HG03196 (cell line): ENCODE measurements around the gene PSMD14.
"Not testable (repeated sequence)": the region's sequence is repeated elsewhere in the genome, so short reads cannot be mapped to it uniquely, and the experiment has no call there.

Source experiments
- ATAC-seq: cut with Tn5 transposase; IDR thresholded peaks from one replicate; pipeline ENCODE4 v1.9.1; 2021; ENCODE audit not compliant: unreplicated experiment

Gene PSMD14

DNA sequence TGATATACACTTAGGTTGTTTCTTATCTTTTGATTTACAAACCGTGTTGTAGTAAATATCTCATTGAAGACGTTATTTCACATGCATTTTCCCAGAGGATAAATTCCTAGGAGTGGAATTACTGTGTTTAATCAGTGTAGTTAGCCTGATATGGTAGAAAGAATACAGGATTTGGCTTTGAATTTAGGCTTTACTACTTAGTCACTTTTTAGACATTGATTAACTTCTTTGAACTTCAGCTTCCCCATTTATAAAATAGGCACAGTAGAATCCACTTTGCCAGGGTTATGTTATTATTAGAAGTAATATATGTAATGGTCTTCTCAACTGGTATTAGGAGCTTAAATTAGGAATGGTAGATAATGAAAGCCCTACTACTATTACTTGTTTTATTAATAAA is 27.4 kb downstream of the PSMD14 start:
- ATAC-seq, result no peak

DNA sequence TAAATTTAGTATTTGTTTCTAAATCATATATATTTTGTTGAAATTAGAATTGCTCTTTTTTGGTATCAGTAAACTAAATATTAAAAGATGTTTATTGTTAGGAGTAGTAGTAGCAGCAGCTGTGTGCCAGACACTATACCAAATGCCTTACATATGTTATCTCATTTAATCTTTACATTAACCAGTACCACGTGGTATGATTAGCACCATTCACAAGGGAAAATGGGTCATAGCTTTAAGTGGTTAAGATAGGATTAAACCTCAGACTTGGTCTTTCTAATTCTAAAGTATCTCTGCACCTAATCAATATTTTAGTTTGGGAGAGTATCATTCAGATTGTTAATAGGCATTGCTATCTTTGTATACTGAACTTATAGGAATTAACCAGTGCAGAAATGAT is 29.0 kb downstream of the PSMD14 start:
- ATAC-seq, result no peak

DNA sequence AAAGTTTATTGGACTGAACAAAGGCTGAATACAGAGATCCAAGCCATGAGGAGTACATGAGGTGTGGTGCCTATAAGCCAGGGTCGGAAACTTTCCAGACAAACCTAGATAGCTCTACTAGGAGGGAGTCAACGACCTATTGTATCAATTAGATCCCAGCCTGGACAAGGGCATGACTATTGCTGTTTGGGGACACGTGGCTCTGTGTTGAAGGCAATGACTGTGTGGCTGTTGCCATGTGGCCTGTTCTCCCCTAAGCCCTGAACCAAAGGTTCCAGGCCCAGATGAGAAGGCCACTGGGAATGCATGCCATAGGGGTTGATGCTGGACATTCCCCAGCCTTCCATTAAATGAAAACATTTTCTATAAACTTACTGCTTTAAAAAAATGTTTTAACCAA is 31.3 kb downstream of the PSMD14 start:
- not testable (repeated sequence) for ATAC-seq

DNA sequence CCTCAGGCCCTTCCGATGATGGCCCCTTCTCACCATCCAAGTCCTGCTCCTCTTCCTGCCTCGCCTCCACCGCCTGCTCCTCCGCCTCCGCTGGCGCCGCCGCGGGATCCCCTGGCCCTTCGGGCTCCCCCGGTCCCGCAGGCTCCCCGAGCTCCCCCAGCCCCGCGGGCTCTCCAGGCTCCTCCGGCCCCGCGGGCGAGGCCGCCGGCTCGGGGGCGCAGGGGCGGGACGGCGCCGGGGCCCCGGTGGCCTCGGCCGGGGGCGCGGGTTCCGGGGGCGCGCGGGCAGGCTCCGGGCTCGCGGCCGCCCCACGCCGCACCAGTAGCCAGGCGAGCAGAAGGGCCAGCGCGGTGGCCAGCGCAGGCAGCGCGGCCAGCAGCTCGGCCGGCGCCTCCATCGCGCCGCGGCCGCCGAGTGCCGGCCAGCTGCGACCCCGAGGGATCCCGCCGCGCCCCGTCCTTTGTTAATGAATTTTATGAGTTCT is 32.7 kb downstream of the PSMD14 start:
- ATAC-seq, result not testable (repeated sequence)

DNA sequence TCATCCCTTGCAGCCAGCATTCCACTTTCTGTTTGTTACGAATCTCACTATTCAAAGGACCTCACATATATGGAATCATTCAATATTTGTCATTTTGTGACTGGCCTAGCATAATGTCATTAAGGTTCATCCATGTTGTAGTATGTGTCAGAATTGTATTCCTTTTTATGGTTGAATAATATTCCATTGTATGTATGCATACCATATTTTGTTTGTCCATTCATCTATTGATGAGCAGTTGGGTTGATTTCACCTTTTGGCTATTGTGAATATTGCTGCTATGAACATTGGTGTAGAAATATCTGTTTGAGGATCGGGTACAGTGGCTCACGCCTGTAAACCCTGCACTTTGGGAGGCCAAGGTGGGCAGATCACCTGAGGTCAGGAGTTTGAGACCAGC is 35.0 kb downstream of the PSMD14 start:
- no peak for ATAC-seq

DNA sequence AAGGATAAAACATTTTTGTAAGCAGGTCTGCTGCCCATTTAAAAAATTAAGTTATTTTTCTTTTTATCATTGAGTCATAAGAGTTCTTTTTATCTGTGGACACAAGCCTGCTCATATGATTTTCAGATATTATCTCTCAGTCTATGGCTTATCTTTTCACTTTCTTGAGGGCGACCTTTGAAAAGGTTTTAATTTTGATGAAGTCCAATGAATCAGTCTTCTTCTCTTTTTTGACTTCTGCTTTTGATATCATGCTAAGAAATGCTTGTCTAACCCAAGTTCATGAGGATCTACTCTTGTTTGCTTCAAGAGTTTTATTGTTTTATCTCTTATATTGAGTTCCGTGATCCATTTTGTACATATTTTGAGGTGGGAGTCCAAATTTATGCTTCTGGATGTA is 36.5 kb downstream of the PSMD14 start:
- ATAC-seq, result no peak

DNA sequence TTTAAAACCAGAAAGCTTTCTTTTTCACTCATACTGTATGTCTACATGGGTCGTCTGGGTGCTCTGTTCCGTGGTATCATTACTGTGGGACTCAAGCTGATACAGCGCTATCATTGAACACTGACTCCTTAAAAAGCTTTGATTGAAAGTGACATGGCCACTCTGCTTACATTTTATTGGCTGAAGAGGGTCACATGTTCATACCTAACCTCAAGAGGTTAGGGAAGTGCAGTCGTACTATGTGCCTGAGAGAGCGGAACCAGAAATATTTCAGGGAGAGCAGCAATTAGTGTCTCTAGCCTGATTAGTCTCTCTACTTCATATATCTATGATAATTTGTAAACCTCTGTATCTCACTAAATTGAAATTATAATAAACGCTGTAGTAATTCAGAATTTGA is 43.5 kb downstream of the PSMD14 start:
- ATAC-seq, result no peak

DNA sequence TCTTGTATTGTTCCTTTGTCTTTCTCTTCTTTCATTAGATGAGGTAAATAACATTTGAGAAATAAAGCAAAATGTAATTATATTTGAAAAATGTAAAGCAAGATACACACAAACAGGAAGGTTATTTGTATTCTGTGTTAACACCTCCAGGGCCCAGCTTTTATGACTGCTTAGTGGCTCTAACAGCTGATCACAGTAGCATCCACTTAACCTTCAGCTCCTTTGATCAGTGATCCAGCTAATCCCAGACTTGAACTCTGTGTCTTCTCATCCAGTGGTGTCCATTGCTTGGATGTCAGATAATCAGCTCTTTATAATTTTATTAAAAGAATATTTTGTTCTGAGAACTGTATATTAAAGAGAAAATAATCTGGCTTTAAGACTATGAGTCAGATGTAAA is 44.5 kb downstream of the PSMD14 start:
- no peak for ATAC-seq

DNA sequence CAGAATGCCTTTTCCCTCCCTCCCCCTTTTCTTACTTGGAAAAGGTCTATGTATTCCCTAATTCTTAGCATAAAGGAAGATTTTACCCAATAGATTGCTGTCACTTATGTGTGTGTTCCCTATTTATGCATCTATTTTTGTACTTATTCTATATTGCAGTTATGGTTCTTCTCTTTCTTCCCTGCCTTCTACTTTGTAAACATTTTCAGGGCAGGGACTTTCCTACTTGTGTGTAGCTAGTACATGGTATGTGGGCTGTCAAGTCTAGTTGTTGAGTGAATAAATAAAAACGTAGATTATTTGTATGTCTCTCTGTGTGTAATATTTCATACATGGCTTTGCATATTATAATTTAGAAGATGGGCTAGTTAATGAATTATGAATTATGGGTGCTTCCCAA is 45.3 kb downstream of the PSMD14 start:
- ATAC-seq, result no peak

DNA sequence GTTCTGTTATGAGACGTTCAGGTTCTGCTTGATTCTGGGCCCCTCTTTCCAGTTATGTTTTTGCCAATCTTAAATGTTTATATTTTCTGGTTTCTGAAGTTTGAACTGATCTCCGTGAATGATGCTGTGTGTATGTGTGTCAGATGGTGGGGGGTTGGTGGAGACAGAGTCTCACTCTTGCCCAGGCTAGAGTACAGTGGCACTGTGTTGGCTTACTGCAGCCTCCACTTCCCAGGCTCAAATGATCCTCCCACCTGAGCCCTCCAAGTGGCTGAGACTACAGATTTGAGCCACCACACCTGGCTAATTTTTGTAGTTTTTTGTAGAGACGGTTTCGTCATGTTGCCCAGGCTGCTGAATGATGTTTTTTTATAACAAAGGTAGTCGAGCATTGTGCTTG is 45.9 kb downstream of the PSMD14 start:
- ATAC-seq, result no peak

DNA sequence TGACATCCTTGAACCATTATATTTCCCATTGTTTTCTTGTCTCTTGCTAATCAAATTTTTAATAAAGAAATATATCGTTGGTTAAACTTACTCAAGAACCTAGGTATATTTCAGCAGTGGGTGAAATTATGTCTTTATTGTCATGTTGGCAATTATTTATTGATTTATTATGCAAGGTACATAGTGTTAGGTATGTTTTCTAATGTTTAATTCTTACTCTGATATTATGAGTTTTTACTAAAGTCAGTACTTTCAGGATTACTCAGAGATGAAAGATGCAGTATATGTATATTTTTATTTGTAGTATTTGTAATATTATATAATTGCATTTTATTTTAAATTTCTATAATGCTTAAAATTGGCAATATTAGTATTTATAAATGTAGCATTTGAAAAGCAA is 46.9 kb downstream of the PSMD14 start:
- no peak for ATAC-seq

DNA sequence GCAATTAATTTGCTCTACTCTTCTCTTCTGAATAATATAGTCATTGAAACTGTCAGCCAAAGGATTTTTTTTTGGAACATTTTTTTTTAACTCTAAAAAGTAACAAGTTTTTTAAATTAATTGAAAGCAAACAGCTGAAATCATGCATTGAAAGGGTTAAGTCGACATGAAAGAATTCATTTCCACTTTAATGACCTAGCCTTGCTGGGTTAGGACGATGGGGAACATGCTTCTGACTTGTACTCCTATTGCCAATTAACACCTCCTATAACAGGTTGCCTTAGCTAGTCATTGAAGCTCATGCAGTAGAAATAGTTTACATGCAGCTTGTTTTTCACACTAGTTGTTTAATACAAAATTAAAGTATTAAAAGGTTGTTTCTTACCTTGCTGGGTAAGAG is 47.8 kb downstream of the PSMD14 start:
- ATAC-seq, result no peak

DNA sequence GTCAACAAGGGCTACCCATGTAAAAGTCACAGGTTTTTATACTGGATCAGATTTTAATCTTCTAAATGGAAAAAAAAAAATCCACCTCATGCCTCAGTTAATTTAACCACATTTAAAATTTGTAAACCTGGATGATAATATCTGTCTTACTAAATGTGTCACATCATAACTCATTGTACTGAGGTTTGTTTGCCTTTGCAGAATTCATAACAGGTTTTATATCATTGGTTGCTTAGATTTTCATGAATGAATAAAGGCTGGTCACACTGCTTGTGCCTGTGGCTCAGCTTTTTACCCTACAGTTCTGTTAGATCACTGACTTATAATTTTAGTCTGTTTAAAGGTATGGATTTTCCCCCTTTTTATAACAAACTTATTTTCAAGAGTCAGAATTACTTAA is 48.9 kb downstream of the PSMD14 start:
- ATAC-seq, result no peak

DNA sequence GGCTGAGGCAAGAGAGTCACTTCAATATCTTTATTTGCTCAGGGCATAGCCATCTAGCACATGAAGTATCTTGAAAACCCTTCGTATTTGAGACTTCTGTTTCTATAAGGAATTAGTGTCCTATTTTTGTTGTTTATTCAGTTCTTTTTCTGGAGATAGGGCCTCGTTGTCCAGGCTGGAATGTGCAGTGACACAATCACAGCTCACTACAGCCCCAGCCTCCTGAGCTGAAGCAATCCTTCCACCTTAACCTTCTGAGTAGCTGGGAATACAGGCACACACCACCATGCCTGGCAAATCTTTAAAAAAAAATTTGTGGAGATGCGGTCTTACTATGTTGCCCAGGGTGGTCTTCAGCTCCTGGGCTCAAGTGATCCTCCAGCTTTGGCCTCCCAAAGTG is 50.6 kb downstream of the PSMD14 start:
- ATAC-seq, result no peak

DNA sequence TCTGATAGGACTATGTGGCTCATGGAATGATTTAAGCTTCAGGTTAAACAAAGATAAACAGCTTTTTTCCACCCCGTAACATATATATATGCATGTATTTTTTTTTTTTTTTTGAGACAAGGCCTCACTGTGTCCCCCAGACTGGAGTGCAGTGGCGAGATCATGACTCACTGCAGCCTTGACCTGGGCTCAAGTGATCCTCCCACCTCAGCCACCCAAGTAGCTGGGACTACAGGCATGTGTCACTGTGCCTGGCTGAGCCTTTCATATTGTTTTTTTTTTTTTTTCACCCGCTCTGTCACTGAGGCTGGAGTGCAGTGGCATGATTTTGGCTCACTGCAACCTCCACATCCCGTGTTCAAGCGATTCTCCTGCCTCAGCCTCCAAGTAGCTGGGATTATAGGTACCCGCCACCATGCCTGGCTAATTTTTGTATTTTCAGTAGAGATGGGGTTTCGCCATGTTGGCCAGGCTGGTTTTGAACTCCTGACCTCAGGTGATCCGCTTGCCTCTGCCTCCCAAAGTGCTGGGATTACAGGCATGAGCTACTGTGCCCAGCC is 52.0 kb downstream of the PSMD14 start:
- ATAC-seq, result not testable (repeated sequence)

DNA sequence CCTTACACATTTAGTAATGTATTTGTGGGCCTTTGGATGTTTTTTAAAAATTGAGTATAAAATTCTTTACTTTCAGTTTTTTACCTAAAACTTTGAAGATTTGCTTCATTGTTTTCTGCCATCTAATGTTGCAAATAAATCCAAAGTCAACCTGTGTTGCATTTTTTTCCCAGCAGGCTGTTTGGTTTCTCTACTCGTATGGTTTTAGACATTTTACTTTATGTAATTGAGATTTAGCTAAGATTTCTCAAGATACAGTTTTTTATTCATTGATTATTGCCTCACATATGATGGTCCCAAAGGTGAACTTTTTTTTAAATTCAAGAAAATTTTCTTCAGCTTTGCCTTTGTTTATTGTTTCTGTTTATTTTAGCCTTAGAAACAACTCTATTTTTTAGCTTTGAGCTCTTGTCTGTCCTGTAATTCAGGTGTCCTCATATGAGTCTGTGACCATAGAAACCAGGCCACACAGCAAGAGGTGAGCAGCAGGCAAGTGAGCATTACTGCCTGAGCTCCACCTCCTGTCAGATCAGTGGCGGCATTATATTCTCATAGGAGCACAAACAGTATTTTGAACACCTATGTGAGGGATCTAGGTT is 54.4 kb downstream of the PSMD14 start:
- no peak for ATAC-seq

DNA sequence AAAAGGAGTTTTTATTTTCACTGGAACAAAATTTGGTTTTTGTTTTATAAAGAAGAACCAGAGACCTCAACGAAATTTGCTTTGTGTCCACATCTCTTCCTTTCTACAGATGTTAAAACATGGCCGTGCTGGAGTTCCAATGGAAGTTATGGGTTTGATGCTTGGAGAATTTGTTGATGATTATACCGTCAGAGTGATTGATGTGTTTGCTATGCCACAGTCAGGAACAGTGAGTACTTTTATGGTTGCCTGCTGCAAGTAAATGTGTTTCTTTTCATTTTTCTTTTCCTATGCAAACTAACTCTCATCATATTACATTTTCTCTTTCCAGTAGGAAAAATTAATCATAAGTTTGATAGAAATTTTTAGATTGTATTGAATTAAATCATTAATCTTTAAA is 59.5 kb downstream of the PSMD14 start:
- ATAC-seq, result no peak

DNA sequence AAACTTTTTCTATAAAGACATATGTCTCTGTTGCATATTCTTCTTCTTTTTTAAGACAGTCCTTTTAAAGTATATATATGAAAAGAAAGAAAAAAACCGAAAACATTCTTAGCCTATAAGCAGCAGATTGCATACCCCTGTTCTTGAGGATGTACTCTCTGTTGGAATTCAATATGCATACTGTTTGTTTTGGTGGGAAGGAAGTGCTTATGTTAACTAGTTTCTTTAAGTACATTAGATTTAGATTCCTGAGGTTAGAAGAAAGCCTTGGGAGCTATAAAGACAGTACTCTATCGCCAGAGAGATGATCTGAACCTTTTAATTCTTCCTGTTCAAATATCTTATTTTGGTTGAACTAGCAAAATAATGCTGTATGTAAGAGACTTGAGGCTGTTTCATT is 61.1 kb downstream of the PSMD14 start:
- no peak for ATAC-seq

DNA sequence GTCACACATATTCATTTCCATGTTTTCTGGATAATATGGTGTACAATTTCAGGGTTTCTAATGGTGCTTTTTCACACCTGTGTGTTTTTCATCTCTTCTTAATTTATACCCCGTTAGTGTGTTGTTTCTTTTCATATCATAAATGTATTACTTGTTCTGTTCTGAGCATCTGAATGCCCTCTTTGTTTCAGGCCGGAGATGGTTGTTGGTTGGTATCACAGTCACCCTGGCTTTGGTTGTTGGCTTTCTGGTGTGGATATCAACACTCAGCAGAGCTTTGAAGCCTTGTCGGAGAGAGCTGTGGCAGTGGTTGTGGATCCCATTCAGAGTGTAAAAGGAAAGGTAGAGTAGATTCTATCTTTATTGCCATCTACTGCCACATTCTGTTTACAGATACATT is 62.8 kb downstream of the PSMD14 start:
- no peak for ATAC-seq

DNA sequence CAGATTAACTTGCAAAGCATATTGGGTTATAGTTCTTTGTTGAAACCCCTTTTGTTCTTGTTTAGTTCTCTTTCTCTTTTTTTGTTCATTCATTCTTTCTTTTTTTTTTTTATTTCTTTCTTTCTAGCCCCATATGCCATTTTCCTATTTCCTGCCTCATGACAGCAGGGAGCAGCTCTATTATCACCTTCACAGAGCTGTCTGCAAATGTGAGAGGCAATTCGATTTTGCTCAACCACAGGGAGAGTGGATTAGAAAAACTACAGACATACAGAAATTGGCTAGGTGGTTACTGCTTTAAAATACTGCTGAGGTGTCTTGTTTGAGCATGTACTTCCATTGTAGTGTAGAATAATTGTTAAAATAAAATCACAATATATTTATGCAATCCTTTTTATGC is 63.6 kb downstream of the PSMD14 start:
- ATAC-seq, result no peak

DNA sequence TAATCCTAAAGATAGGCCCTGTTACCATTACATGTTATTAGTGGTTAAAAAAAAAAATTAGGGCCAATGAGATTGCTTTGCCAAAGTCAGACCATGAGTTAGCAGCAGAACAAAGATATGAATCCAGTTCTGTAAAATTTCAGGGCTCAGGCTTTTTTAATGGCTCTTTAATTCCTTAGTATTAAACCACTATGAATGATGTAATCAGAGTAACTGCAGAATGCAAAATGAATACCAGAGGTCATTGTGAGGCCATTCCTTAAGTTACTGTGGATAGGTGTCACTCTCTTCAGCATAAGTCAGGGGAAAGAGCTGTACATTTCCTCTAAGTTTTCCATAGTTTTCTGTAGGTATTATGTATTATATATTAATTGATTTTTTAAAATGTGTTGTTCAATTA is 65.7 kb downstream of the PSMD14 start:
- no peak for ATAC-seq

DNA sequence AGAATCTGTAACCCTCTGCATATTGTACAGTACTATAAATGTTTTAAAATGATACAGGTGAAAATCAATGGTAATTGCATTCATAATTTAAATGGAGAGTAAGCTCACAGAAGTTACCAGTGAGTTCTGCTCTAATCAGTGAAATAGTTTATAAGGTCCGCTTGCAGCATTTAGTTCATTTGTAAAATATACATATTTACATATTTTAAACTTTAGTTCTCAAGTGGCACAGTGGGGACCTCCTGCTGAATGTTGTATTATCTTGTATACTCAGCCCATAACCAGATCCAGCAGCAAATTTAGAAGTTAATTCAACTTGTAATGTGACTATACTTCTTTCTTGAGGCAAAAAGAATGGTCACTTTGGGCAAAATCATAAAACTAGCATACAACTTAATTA is 66.2 kb downstream of the PSMD14 start:
- no peak for ATAC-seq

DNA sequence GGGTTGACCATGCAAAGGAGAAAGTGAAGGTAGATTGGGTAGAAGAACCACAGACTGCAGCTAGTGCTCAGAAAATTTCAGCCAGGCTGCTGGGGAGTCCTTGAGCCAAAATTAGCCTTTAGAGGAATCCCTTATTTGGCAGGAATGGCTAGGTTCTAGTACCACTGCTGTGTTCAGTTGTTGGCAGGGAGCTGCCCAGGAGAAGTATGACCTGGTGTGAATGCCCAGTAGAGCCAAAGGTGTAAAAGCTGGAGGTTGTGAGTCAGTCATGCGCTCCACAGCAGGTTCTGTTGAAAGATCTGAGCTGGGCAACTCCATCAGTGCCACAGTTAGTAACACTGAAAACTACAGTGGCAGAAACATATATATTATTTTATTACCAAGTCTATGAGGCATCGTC is 71.5 kb downstream of the PSMD14 start:
- ATAC-seq, result no peak
